Retinal pigment epithelial cell (primary cell): ENCODE measurements around the gene AIFM3.
"Not testable (repeated sequence)": the region's sequence is repeated elsewhere in the genome, so short reads cannot be mapped to it uniquely, and the experiment has no call there.

Experiments used
- DNase-seq: peaks from one replicate; pipeline ENCODE4 v3.0.0-alpha.2; 2010; ENCODE audit warnings: low read depth
- H3K4me3 ChIP-seq: 2 replicates; pipeline ENCODE4 v1.5.1; 2011; ENCODE audit warnings: mild to moderate bottlenecking, low read length, control low read depth, moderate library complexity
- TF ChIP-seq, protein P1 (sequence below): conservative IDR thresholded peaks from 2 replicates; pipeline ENCODE4 v1.5.1; 2011; ENCODE audit warnings: low read depth, low read length, control low read depth, inconsistent platforms

AIFM3 gene

GRCh38 chr22:20999350-21000206 lies 32.5 kb downstream of the AIFM3 start:
- TF ChIP-seq, protein P1, sequence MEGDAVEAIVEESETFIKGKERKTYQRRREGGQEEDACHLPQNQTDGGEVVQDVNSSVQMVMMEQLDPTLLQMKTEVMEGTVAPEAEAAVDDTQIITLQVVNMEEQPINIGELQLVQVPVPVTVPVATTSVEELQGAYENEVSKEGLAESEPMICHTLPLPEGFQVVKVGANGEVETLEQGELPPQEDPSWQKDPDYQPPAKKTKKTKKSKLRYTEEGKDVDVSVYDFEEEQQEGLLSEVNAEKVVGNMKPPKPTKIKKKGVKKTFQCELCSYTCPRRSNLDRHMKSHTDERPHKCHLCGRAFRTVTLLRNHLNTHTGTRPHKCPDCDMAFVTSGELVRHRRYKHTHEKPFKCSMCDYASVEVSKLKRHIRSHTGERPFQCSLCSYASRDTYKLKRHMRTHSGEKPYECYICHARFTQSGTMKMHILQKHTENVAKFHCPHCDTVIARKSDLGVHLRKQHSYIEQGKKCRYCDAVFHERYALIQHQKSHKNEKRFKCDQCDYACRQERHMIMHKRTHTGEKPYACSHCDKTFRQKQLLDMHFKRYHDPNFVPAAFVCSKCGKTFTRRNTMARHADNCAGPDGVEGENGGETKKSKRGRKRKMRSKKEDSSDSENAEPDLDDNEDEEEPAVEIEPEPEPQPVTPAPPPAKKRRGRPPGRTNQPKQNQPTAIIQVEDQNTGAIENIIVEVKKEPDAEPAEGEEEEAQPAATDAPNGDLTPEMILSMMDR: no peak
- no peak for DNase-seq
- no peak overlapping the region for H3K4me3 ChIP-seq

DNA sequence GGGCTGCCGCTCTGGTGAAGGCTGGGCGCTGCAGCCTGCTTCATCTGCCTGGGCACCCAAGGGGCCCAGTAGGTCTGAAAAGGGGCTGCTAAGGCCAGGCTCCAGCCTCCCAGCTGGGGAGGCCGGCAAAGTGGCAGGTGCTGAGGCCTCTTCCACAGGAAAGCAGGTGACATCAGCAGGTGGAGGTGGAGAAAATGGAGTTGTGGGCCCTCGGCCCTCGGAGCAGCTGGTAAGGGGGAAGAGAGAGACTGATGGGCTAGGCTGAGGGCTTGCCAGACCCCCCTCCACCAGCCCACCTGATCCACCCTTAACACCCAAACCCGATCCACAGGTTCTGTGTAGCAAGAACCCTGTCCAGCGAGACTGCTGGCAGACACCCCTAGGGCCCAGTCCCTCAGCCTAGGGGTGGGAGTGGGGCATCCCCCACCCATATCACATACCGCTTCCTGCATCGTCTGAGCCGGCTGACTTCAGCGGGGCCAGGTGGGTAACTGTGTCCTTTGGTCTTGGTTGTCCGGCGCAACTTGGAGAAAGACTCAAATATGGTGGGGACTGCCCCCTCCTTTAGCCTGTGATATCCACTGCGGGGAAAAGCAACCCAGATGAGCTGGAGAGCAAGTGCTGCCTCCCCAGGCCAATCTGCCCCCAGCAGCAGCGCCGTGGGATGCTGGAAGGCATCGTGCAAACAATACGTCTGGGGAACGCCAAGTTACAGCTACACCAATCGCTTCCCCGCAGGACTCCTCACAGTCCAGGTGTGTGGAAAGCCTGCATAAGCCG lies 33.3 kb downstream of the AIFM3 start:
- no peak for DNase-seq
- H3K4me3 ChIP-seq: peak overlapping the region; percentile 79
- TF ChIP-seq, protein P1: no peak

GRCh38 chr22:21000987-21001600 lies 34.0 kb downstream of the AIFM3 start:
- TF ChIP-seq, protein P1: no peak
- peak overlapping the region; percentile 79 for H3K4me3 ChIP-seq
- DNase-seq: no peak

- peak; percentile 69 for DNase-seq
- peak within 1 kb of the TSS; percentile 79 for H3K4me3 ChIP-seq
- TF ChIP-seq, protein P1: no peak
Observed at GRCh38 chr22:21001601-21002325, 34.7 kb downstream of the AIFM3 start, which contains the start of gene THAP7. TSS of gene THAP7 (minus strand) at chr22:21002118. CDS start at chr22:21001911, 207 bp downstream.

DNA sequence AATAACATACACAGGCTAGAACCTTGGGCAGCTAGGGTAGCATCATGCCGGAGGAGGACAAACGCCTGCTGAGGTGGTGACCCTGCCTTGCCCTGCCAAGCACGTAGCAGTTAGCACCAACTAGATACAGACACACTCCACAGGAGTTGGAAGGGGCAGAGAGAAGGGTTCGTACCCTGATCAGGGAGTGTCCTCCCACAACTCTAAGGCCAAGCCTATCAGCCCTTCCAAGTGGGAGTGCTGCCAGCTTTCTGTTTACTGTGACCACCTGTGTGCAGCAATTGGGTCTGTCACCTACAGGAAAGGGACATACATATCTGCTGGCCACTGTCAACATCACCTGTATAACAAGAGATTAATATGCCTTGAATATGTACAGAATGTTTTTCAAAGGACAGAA lies 36.7 kb downstream of the AIFM3 start:
- H3K4me3 ChIP-seq: no peak overlapping the region
- DNase-seq: no peak
- TF ChIP-seq, protein P1: no peak

GRCh38 chr22:21009208-21009607 lies 42.2 kb downstream of the AIFM3 start:
- H3K4me3 ChIP-seq, DNase-seq: not testable (repeated sequence)
